SU-DHL-6 (cell line): ENCODE measurements around the gene DDX54.

Experiments
- H2AFZ ChIP-seq: fragments of 200-600 bp; sonication (generic); 2 replicates; pipeline ENCODE4 v1.6.1; 2014; ENCODE audit warnings: low read depth, mild to moderate bottlenecking, moderate library complexity, mixed read lengths, antibody characterized with exemption, low read length; ENCODE audit not compliant: severe bottlenecking
- H3F3A ChIP-seq: fragments of 200-600 bp; shearing (Covaris generic); 2 replicates; pipeline ENCODE4 v1.6.0; 2016; ENCODE audit warnings: antibody characterized with exemption, mild to moderate bottlenecking; ENCODE audit not compliant: insufficient read depth
- H3K27ac ChIP-seq: fragments of 200-600 bp; sonication (generic); 2 replicates; pipeline ENCODE4 v1.5.1; 2016; ENCODE audit warnings: low read depth, mild to moderate bottlenecking, low read length, moderate library complexity, mixed read lengths
- H3K27me3 ChIP-seq: fragments of 200-600 bp; sonication (generic), shearing (Covaris generic); 2 replicates; pipeline ENCODE4 v1.6.0; 2014; ENCODE audit warnings: mild to moderate bottlenecking, low read length
- H3K36me3 ChIP-seq: fragments of 200-600 bp; sonication (generic); 2 replicates; pipeline ENCODE4 v1.6.1; 2014; ENCODE audit warnings: mild to moderate bottlenecking, low read length, mixed read lengths
- H3K4me2 ChIP-seq: fragments of 300-600, 200-600 bp; shearing (Covaris generic), sonication (generic); 2 replicates; pipeline ENCODE4 v1.6.0; 2014; ENCODE audit warnings: low read length, low read depth, mild to moderate bottlenecking; ENCODE audit not compliant: poor library complexity, severe bottlenecking
- H3K4me3 ChIP-seq: fragments of 200-600 bp; sonication (generic); 2 replicates; pipeline ENCODE4 v1.5.1; 2014; ENCODE audit warnings: antibody characterized with exemption, low read length, mild to moderate bottlenecking, mixed read lengths; ENCODE audit not compliant: insufficient read depth, poor library complexity, severe bottlenecking
- H3K79me2 ChIP-seq: fragments of 200-600 bp; sonication (generic); 2 replicates; pipeline ENCODE4 v1.6.1; 2014; ENCODE audit warnings: mild to moderate bottlenecking, low read length, moderate library complexity; ENCODE audit not compliant: insufficient read depth
- H3K9ac ChIP-seq: fragments of 200-600 bp; sonication (generic); 2 replicates; pipeline ENCODE4 v1.7.0; 2014; ENCODE audit warnings: mild to moderate bottlenecking, low read length
- H3K9me2 ChIP-seq: fragments of 200-600 bp; sonication (generic); replicated peaks from 2 replicates; pipeline ENCODE4 v1.6.1; 2014; ENCODE audit warnings: low read length; ENCODE audit not compliant: insufficient read depth
- H3K9me3 ChIP-seq: fragments of 200-600 bp; sonication (generic); 2 replicates; pipeline ENCODE4 v1.6.1; 2014; ENCODE audit warnings: low read length, mixed read lengths; ENCODE audit not compliant: insufficient read depth
- H4K20me1 ChIP-seq: fragments of 200-600 bp; sonication (generic); 2 replicates; pipeline ENCODE4 v1.6.1; 2014; ENCODE audit warnings: low read depth, mild to moderate bottlenecking, antibody characterized with exemption, low read length, moderate library complexity, mixed read lengths
- EZH2phosphoT487 ChIP-seq: fragments of 200-600 bp; sonication (generic), shearing (Covaris generic); conservative IDR thresholded peaks from 2 replicates; pipeline ENCODE4 v1.6.1; 2018; ENCODE audit warnings: mild to moderate bottlenecking, antibody characterized with exemption, low read length, moderate library complexity, mixed read lengths
- TF ChIP-seq, protein P1 (sequence below): fragments of 200-600 bp; sonication (generic); IDR thresholded peaks from one replicate; pipeline ENCODE4 v1.5.1; 2017; ENCODE audit warnings: antibody characterized with exemption, mild to moderate bottlenecking, low read length, moderate library complexity; ENCODE audit not compliant: insufficient read depth, poor library complexity, severe bottlenecking

Gene DDX54

DNA sequence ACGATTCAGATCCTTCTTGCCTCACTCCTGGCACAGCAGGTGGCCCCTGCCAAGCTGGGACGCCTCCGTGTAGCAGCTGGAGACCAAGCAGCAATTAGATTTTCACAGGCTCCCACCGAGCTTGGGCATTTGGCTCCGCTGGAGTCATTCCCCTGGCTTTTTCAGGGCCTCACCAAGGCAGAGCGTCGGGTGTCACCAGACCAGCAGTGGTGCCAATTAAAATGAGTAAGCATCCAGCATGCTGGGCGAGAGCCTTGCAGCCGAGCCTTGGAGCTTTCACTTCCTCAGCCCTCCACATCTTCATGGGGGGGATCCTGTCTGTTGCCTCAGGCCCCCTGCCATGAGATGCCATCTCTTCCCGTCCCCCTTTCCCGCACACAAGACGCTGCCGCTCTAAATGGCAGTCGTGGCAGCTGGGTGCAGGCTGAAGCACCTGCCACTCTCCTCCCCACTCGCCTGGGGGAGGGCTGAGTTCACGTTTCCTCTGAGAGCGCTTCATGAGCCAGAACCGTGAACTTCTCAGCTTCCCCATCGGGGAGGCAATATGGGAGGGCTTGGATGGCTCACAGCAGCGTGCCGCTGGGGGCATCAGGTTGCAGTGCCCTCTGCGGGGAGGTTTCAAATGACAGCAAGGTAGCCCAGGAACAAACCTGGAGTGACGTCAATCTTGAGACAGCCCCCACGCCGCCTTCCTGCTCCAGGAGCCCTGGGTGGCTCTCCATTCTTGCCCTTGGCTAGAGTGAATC lies 47.7 kb upstream of the DDX54 start:
- H3F3A ChIP-seq: peaks cover 18% of the 10 kb centered on the region
- H3K9me3 ChIP-seq: no peaks in the 10 kb centered on the region
- TF ChIP-seq, protein P1, sequence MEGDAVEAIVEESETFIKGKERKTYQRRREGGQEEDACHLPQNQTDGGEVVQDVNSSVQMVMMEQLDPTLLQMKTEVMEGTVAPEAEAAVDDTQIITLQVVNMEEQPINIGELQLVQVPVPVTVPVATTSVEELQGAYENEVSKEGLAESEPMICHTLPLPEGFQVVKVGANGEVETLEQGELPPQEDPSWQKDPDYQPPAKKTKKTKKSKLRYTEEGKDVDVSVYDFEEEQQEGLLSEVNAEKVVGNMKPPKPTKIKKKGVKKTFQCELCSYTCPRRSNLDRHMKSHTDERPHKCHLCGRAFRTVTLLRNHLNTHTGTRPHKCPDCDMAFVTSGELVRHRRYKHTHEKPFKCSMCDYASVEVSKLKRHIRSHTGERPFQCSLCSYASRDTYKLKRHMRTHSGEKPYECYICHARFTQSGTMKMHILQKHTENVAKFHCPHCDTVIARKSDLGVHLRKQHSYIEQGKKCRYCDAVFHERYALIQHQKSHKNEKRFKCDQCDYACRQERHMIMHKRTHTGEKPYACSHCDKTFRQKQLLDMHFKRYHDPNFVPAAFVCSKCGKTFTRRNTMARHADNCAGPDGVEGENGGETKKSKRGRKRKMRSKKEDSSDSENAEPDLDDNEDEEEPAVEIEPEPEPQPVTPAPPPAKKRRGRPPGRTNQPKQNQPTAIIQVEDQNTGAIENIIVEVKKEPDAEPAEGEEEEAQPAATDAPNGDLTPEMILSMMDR: peak; percentile 53
- no peak for TF ChIP-seq EZH2phosphoT487
- peak overlapping the region; percentile 45 for H3K4me2 ChIP-seq
- no peaks in the 10 kb centered on the region for H4K20me1 ChIP-seq
- peak overlapping the region; percentile 52 for H3K9ac ChIP-seq
- H3K79me2 ChIP-seq: peaks cover 11% of the 10 kb centered on the region; the same call in 1 of the 2 replicates
- H3K36me3 ChIP-seq: peaks cover 14% of the 10 kb centered on the region
- no peaks in the 10 kb centered on the region for H3K27me3 ChIP-seq
- H3K9me2 ChIP-seq: no peaks in the 10 kb centered on the region
- peak overlapping the region; percentile 85 for H3K27ac ChIP-seq
- H2AFZ ChIP-seq: no peak overlapping the region
- no peak overlapping the region for H3K4me3 ChIP-seq

DNA sequence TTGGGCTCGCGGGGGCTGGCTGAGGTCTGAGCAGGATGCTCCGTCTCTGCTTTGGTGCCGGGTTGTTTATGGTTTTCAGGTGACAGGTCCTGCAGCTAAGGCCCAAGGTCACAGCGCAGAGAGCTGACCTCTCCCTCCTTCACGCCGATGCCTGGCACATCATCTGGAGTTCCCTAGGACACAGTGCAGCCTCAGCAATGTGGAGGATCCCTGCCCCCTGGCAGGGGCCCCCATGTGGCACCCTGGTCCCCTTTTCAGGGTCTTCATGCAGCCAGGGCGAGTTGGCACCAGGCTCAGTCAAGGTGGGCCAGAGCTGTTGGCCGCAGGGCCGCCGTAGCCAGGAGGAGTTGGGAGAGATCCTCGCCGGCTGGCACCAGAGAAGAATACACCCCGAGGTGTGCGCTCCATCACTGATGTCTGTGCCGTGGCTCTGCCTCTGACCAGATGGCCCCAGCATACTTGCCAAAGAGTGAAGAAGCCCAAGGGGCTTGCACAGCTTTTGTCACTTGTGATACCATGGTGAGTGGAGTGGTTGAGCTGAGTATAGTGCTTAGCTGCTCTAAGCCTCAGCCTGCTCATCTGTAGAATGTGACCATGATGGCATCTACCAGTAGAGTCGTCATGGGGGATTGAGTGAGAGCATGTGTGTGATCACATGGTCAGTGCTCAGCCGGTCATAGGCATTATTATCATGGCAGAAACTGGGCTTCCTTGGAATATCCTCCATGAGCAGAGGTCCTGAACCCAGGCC lies 47.0 kb upstream of the DDX54 start:
- Histone ChIP-seq H3K9me2 (no peaks in the 10 kb centered on the region), H3K4me2 (peak overlapping the region; percentile 45), H3K9ac (peak overlapping the region; percentile 52), H4K20me1 (no peaks in the 10 kb centered on the region), H3F3A (peaks cover 18% of the 10 kb centered on the region), H3K9me3 (no peaks in the 10 kb centered on the region), H2AFZ (no peak overlapping the region), H3K36me3 (peaks cover 14% of the 10 kb centered on the region), H3K27me3 (no peaks in the 10 kb centered on the region), H3K79me2 (peaks cover 5% of the 10 kb centered on the region; the same call in 1 of the 2 replicates), H3K4me3 (no peak overlapping the region), H3K27ac (peak overlapping the region; percentile 85)
- TF ChIP-seq, protein P1: no peak
- no peak for TF ChIP-seq EZH2phosphoT487

DNA sequence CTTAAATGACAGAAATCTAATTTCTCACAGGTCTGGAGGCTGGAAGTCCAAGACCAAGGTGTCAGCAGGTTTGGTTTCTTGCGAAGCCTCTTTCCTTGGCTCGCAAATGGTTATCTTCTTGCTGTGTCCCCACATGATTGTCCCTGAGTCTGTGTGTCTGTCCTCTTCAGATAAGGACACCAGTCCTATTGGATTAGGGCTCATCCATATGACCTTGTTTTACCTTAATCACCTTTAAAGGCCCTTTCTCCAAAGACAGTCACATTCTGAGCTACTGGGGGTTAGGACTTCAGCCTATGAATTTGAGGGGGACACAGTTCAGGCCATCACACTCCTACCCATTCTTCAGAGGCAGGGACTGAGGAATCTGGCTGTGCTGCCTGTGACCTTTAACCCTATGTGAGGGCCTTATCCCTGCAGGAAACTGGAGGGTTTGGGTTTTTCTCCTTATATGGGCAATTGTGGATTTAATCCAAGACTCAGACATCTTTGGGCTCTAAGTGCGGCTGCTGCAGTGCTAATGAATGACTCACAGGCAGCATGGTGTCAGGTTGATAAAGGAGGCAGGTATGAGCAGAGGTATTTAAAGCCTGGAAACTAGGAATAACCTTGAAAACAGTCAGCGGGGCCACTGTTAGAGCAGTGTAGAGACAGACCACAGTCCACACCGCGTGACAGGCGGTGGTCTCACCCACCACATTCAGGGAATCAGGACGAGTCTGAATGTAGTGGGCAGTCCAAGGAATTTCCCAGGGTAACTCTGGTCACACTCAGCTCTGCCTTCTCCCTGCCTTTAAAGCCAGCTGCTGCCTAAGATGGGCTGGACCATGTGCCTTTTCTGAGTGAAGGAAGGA lies 46.2 kb upstream of the DDX54 start:
- Histone ChIP-seq H3K36me3 (peaks cover 14% of the 10 kb centered on the region), H3K27me3 (no peaks in the 10 kb centered on the region), H3K27ac (peak overlapping the region; percentile 85), H3K4me2 (no peak overlapping the region), H3F3A (peaks cover 18% of the 10 kb centered on the region), H3K79me2 (peaks cover 5% of the 10 kb centered on the region; the same call in 1 of the 2 replicates), H3K9me2 (no peaks in the 10 kb centered on the region), H3K9ac (no peak overlapping the region), H2AFZ (no peak overlapping the region), H4K20me1 (no peaks in the 10 kb centered on the region), H3K9me3 (no peaks in the 10 kb centered on the region), H3K4me3 (no peak overlapping the region)
- TF ChIP-seq EZH2phosphoT487: no peak
- TF ChIP-seq, protein P1: no peak
